GM12878 (cell line): ENCODE results near the gene RAD9A. TPM values are rescaled to one million over a fixed set of nuclear protein-coding genes. Genes with fewer than 3 reads are reported as not detected.

ENCODE experiments used
- BHLHE40 ChIP-seq, 2 experiments: fragments of 450-650 bp in 1 of 2; IDR thresholded peaks; 2 replicates each; pipeline ENCODE4 v1.6.1; 2011 to 2017; ENCODE audit warnings: low read depth in 2 of 2, borderline replicate concordance in 1 of 2, improper control_type of control experiment in 1 of 2, low read length in 1 of 2, mild to moderate bottlenecking in 1 of 2
- CTCF ChIP-seq, 3 experiments: IDR thresholded peaks in 2 of 3; conservative IDR thresholded peaks in 1 of 3; 2 replicates each; pipeline ENCODE4 v1.5.1; 2011; ENCODE audit warnings: low read depth in 3 of 3, low read length in 3 of 3, mild to moderate bottlenecking in 3 of 3, control low read depth in 2 of 3, moderate library complexity in 2 of 3, inconsistent platforms in 1 of 3, mixed read lengths in 1 of 3; ENCODE audit not compliant: control insufficient read depth in 2 of 3, insufficient read depth in 1 of 3; ENCODE audit errors: extremely low read depth in 1 of 3
- CUX1 ChIP-seq: IDR thresholded peaks from 2 replicates; pipeline ENCODE4 v1.6.1; 2012; ENCODE audit warnings: improper control_type of control experiment, low read depth, low read length; ENCODE audit not compliant: insufficient replicate concordance
- E4F1 ChIP-seq: fragments of 450-650 bp; IDR thresholded peaks from 2 replicates; pipeline ENCODE4 v1.6.1; 2018; ENCODE audit warnings: borderline replicate concordance, mild to moderate bottlenecking; ENCODE audit not compliant: partially characterized antibody
- ELK1 ChIP-seq: IDR thresholded peaks from 2 replicates; pipeline ENCODE4 v1.6.1; 2012; ENCODE audit warnings: low read depth, low read length, improper control_type of control experiment
- IKZF1 ChIP-seq: fragments of 450-650 bp; conservative IDR thresholded peaks from 2 replicates; pipeline ENCODE4 v1.6.1; 2017; ENCODE audit warnings: antibody characterized with exemption, mild to moderate bottlenecking
- LARP7 ChIP-seq: fragments of 450-650 bp; IDR thresholded peaks from 2 replicates; pipeline ENCODE4 v1.6.1; 2017; ENCODE audit warnings: mild to moderate bottlenecking
- MXI1 ChIP-seq: fragments of 150-350 bp; IDR thresholded peaks from 2 replicates; pipeline ENCODE4 v1.6.1; 2011; ENCODE audit warnings: low read depth, mild to moderate bottlenecking, inconsistent platforms, low read length, improper control_type of control experiment
- NFYB ChIP-seq: IDR thresholded peaks from 2 replicates; pipeline ENCODE4 v1.6.1; 2011; ENCODE audit warnings: low read depth, mild to moderate bottlenecking, low read length, improper control_type of control experiment, moderate library complexity; ENCODE audit not compliant: insufficient read depth
- NR2C1 ChIP-seq: fragments of 450-650 bp; IDR thresholded peaks from 2 replicates; pipeline ENCODE4 v1.6.1; 2017; ENCODE audit warnings: antibody characterized with exemption, mild to moderate bottlenecking, moderate library complexity
- RB1 ChIP-seq: fragments of 450-650 bp; formaldehyde crosslinking; IDR thresholded peaks from 2 replicates; pipeline ENCODE4 v1.6.1; 2017; ENCODE audit warnings: mild to moderate bottlenecking, borderline replicate concordance
- SIN3A ChIP-seq: IDR thresholded peaks from 2 replicates; pipeline ENCODE4 v1.6.1; 2012; ENCODE audit warnings: low read depth, low read length, improper control_type of control experiment
- SMAD5 ChIP-seq: IDR thresholded peaks from 2 replicates; pipeline ENCODE4 v1.6.1; 2016; ENCODE audit warnings: antibody characterized with exemption, low read depth
- SMARCA5 ChIP-seq: fragments of 450-650 bp; IDR thresholded peaks from 2 replicates; pipeline ENCODE4 v1.6.1; 2017; ENCODE audit warnings: mild to moderate bottlenecking
- SRF ChIP-seq, 2 experiments: IDR thresholded peaks; 2 replicates each; pipeline ENCODE4 v1.6.1; 2011; ENCODE audit warnings: low read depth in 2 of 2, low read length in 2 of 2, mild to moderate bottlenecking in 1 of 2, moderate library complexity in 1 of 2
- STAT1 ChIP-seq: fragments of 450-650 bp; conservative IDR thresholded peaks from 2 replicates; pipeline ENCODE4 v1.6.1; 2014; ENCODE audit warnings: antibody characterized with exemption, mild to moderate bottlenecking
- ZNF207 ChIP-seq: fragments of 450-650 bp; IDR thresholded peaks from 2 replicates; pipeline ENCODE4 v1.6.1; 2014; ENCODE audit warnings: antibody characterized with exemption, mild to moderate bottlenecking, borderline replicate concordance
- ZNF24 ChIP-seq: fragments of 450-650 bp; IDR thresholded peaks from 2 replicates; pipeline ENCODE4 v1.6.1; 2017; ENCODE audit warnings: antibody characterized with exemption, mild to moderate bottlenecking
- polyA plus RNA-seq, 11 experiments: library from polyadenylated mRNA; depleted of rRNA in 4 of 11; unstranded in 6 of 11; stranded (reverse) in 5 of 11; fragments of >200 nt; fragmentation: Nextera tagmentation in 4 of 11; fragmentation: Illumina TruSeq in 1 of 11; extraction: Ambion mirVana in 4 of 11; extraction: Trizol in 1 of 11; gene quantifications; 1 replicate in 1 of 11; 2 replicates in 10 of 11; pipeline versions ENCODE4 v1.2.1 to v1.2.3, GENCODE V29; 2011 to 2016; ENCODE audit warnings: inconsistent platforms in 2 of 11, missing spikeins in 2 of 11, low read depth in 1 of 11
- total RNA-seq, 4 experiments: library from RNA; depleted of rRNA in 3 of 4; stranded (reverse); fragments of >200 nt in 3 of 4; fragmentation: Illumina TruSeq in 1 of 4; extraction: Trizol in 1 of 4; gene quantifications; 2 replicates each; pipeline versions ENCODE4 v1.2.1 to v1.2.3, GENCODE V29; 2013 to 2021

Gene RAD9A
- total and polyA plus RNA-seq, 10 of the 15 experiments (the other 5 are each of a cell fraction or from before 2014, with no cell fraction given), result 1.1 to 36.2 (median 19.8) TPM

GRCh38 chr11:67401495-67402191 is 9.9 kb downstream of the RAD9A start, which contains the start of gene PPP1CA (continued):
- TF ChIP-seq MXI1, result peak; percentile 68; the same call in 1 of the 2 replicates
- peak; percentile 92 for TF ChIP-seq ZNF207
- TF ChIP-seq IKZF1, result peak; percentile 80
- TF ChIP-seq ELK1, result peak; percentile 50; the same call in 1 of the 2 replicates
- TF ChIP-seq E4F1, result no peak
- peak in 1 of 2 experiments; percentile 49; a peak in 1 of 4 replicates for TF ChIP-seq SRF (IDR thresholded peaks at IDR 0.05; ENCODE audit: low read depth in 2 of 2, low read length in 2 of 2)
- peak; percentile 39; the same call in 1 of the 2 replicates for TF ChIP-seq NR2C1
- no peak for TF ChIP-seq CUX1
- TF ChIP-seq LARP7, result peak; percentile 96
- peak; percentile 49; the same call in 1 of the 2 replicates for TF ChIP-seq SIN3A
- peak; percentile 32 to 72; a peak in 3 of 4 replicates for TF ChIP-seq BHLHE40 (IDR thresholded peaks at IDR 0.05; ENCODE audit: borderline replicate concordance in 1 of 2, low read depth in 2 of 2, low read length in 1 of 2)
- TF ChIP-seq STAT1, result 0 out of 2 replicates have a peak, but pooled peaks have one; percentile 30
- peak; percentile 49; the same call in 1 of the 2 replicates for TF ChIP-seq ZNF24
- TF ChIP-seq CTCF (IDR thresholded peaks at IDR 0.05 in 2 of 3, conservative IDR thresholded peaks at IDR 0.05 in 1 of 3; ENCODE audit: control insufficient read depth in 2 of 3, extremely low read depth in 1 of 3, insufficient read depth in 1 of 3, low read depth in 3 of 3, low read length in 3 of 3), result peak in 2 of 3 experiments; percentile 36 to 41; a peak in 3 of 6 replicates
- peak; percentile 83; the same call in 1 of the 2 replicates for TF ChIP-seq RB1
- TF ChIP-seq SMAD5, result 0 out of 2 replicates have a peak, but pooled peaks have one; percentile 57
- TF ChIP-seq NFYB, result no peak
- peak; percentile 85 for TF ChIP-seq SMARCA5
